Measurements from ENCODE around the gene SMARCA4.
A peak's percentile ranks its signal among the peaks of the same experiment; 100 is the strongest.

Gene SMARCA4

DNA sequence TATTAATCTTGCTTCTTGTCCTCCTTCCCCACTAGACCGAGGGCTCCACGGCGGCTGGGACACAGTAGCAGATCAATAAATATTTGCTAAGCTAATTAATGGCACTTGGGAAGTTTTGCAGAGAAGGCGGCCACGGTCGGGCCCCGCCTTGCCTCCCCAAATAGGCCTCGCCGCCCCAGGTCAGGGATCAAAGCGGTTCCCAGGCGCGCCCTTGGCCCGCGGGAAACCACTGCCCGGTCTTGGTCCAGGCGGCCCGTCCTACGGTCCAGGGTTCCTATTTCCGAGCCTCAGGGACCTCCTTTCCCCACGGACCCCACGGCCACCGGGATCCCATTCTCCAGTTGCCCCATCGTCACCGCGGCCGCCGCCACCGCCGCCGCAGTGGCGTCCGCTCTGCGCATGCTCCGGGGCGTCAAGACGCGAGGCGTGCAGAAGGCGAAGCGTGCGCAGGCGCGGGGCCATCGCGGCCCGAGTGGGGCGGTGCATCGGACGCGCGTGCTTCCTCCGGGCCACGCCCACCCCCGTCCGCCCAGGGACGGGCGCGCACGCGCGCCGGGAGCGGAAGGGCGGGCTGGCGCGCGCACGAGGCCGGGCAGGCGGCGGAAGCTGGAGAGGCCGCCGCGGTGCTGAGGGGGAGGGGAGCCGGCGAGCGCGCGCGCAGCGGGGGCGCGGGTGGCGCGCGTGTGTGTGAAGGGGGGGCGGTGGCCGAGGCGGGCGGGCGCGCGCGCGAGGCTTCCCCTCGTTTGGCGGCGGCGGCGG lies at the start of gene SMARCA4:
Gene SMARCA4 (plus strand): TSS at position 717 of the 759 bp plus-strand sequence. CDS start 23,122 bp downstream, outside the sequence.
- Mint-ChIP-seq H3K9me3 (no peaks in the 10 kb centered on the region), H3K27me3 (no peaks in the 10 kb centered on the region), H3K4me1 (peaks cover 48% of the 10 kb centered on the region), H3K27ac (peak within 1 kb of the TSS; percentile 96 to 99), H3K4me3 (peak within 1 kb of the TSS; percentile 91 to 96)
- ATAC-seq (peak; percentile 76), DNase-seq (peak; percentile 98 to 99)

DNA sequence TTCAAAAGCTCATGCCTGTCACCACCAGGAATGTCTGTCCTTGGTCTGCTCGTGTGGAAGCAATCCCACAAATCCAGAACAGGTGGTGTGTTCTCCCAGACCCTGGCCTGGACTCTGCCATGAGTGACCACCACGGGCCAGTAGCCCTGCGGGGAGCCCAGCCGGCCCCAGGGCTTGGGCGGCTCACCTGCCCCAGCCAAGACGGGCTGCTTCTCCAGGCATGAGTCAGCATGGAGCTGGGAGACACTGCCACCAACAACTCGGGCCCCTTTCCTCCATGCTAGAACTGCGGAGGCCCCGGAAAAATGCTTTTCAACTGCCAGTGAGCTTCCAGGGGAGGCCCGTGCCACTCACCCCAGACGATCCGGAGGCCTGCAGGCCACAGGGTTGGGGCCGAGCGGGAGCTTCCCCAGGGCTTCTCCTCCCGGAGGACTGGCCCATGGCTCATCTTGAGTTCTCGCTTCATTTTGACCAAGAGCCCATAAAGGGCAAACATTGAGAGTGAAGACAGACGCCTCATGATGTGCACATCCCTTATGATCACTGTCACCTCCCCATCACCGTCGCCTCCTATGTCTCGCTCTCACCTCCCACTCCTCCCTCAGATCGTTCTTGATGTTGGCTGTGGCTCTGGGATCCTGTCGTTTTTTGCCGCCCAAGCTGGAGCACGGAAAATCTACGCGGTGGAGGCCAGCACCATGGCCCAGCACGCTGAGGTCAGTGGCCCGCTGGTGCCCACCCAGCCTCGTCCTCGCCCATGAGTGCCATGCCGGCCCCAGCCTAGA lies 49.1 kb upstream of the SMARCA4 start:
- Mint-ChIP-seq H3K27me3 (no peaks in the 10 kb centered on the region), H3K4me1 (no peaks in the 10 kb centered on the region), H3K9me3 (no peaks in the 10 kb centered on the region), H3K27ac (no peak overlapping the region), H3K4me3 (no peak overlapping the region)
- ATAC-seq (no peak), DNase-seq (no peak)

- DNase-seq (no peak), ATAC-seq (no peak)
- no peaks in the 10 kb centered on the region for H3K27me3 Mint-ChIP-seq
- no peaks in the 10 kb centered on the region for H3K9me3 Mint-ChIP-seq
- no peak overlapping the region for H3K27ac Mint-ChIP-seq
- H3K4me3 Mint-ChIP-seq = no peak overlapping the region
- no peaks in the 10 kb centered on the region for H3K4me1 Mint-ChIP-seq
Observed at GRCh38 chr19:10912619-10913018, 48.2 kb upstream of the SMARCA4 start.

DNA sequence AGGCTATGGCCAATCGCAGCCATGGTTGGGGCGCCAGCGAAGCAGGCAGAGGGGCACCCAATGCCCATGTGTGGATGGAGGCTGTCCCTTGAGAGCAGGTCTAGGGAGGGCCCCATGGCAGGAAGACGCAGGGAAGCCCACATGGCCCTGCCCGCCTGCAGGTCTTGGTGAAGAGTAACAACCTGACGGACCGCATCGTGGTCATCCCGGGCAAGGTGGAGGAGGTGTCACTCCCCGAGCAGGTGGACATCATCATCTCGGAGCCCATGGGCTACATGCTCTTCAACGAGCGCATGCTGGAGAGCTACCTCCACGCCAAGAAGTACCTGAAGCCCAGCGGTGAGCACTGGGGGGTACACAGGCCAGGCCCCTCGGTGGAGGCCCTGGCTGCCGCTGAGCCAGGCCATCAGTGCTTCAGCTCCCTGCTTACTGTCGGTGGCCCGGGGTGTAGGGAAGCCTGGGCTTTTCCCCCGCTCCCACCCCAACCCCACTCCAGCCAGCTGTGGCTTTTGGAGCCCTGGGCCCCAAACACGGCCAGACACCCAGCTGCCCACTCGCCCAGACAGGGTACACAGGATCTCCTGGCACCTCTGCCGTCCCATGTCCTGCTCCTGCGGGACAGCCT lies 47.0 kb upstream of the SMARCA4 start:
- ATAC-seq (no peak), DNase-seq (no peak)
- no peaks in the 10 kb centered on the region for H3K4me1 Mint-ChIP-seq
- H3K9me3 Mint-ChIP-seq = no peaks in the 10 kb centered on the region
- no peak overlapping the region for H3K27ac Mint-ChIP-seq
- H3K4me3 Mint-ChIP-seq = no peak overlapping the region
- no peaks in the 10 kb centered on the region for H3K27me3 Mint-ChIP-seq

- Mint-ChIP-seq H3K4me1 (no peaks in the 10 kb centered on the region), H3K4me3 (no peak overlapping the region), H3K9me3 (no peaks in the 10 kb centered on the region), H3K27me3 (no peaks in the 10 kb centered on the region), H3K27ac (peak overlapping the region in 1 of 2 donors; percentile 54)
- DNase-seq (no peak), ATAC-seq (peak; percentile 18)
Observed at GRCh38 chr19:10915130-10916091, 45.4 kb upstream of the SMARCA4 start.

DNA sequence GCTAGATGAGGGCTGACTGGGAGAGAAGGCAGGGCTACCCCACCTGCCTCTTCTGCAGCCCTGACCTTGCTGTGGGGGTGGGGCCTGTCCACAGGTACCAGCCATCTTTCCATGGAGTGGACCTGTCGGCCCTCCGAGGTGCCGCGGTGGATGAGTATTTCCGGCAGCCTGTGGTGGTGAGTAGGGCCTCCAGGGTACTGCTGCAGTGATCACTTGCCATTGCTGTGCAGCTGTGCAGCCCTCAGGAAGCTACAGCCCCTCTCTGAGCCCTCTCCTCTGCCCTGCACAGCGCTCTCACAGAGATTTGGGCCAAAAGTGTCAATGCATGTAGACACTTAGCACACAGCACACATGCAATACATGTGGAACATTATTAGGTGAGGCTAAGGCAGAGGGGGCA lies 44.2 kb upstream of the SMARCA4 start:
- Mint-ChIP-seq H3K27me3 (no peaks in the 10 kb centered on the region), H3K27ac (no peak overlapping the region), H3K4me3 (no peak overlapping the region), H3K4me1 (no peaks in the 10 kb centered on the region), H3K9me3 (no peaks in the 10 kb centered on the region)
- DNase-seq (no peak), ATAC-seq (no peak)

- no peak overlapping the region for H3K4me3 Mint-ChIP-seq
- DNase-seq (no peak), ATAC-seq (no peak)
- H3K27ac Mint-ChIP-seq = peak overlapping the region in 1 of 2 donors; percentile 87
- H3K27me3 Mint-ChIP-seq = no peaks in the 10 kb centered on the region
- no peaks in the 10 kb centered on the region for H3K9me3 Mint-ChIP-seq
- H3K4me1 Mint-ChIP-seq = no peaks in the 10 kb centered on the region
Observed at GRCh38 chr19:10918359-10918758, 42.5 kb upstream of the SMARCA4 start.

DNA sequence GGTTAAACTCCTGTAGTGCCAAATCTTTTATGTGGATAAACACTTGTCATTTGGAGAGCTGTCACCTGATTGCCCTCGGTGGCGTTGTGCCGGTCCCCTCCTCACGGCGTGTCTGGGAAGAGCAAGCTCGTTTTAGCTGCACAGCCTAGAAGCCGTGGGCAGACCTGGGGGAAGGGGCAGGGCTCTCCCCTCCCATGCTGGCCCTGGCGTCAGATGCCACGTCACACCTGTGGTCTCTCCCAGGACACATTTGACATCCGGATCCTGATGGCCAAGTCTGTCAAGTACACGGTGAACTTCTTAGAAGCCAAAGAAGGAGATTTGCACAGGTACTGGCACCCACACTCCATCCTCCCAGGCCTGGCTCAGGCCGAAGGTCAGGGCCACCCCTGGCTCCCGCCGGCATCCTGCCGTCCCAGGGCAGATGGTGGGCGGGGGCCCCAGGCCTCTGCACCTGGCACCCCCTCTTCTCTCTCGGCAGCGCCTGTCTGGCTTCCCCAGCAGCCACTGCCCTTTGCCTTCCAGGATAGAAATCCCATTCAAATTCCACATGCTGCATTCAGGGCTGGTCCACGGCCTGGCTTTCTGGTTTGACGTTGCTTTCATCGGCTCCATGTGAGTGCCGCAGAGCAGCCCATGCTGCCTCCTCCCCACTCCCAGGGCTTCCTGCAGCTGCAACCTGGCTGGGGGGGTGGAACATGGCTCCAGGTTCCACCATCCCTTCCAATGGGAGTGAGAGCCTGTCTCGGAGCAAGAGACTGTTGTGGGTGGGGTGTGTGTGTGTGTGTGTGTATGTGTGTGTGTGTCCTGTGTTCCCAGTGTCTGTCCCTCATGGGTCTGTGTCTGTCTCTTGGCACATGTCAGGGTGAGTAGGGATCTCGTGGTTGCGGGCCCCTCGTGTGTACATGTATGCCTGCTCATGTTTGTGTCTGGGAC lies 41.2 kb upstream of the SMARCA4 start:
- Mint-ChIP-seq H3K27me3 (no peaks in the 10 kb centered on the region), H3K9me3 (no peaks in the 10 kb centered on the region), H3K27ac (peak overlapping the region; percentile 27 to 40), H3K4me1 (peaks cover 5% of the 10 kb centered on the region), H3K4me3 (no peak overlapping the region)
- DNase-seq (no peak), ATAC-seq (no peak)

DNA sequence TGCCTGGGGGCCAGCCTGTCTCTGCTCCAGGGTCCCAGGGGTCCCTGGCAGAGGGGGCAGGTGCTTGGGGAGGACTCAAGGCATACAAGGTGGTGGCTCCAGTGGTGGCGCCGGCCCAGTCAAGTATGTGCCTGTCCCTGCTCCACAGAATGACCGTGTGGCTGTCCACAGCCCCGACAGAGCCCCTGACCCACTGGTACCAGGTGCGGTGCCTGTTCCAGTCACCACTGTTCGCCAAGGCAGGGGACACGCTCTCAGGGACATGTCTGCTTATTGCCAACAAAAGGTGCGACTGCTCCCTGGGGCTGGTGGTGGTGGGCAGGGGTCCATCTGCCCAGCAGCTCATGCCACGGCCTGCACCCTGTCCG lies 40.6 kb upstream of the SMARCA4 start:
- peak overlapping the region in 1 of 2 donors; percentile 27 for H3K27ac Mint-ChIP-seq
- no peaks in the 10 kb centered on the region for H3K27me3 Mint-ChIP-seq
- peaks cover 5% of the 10 kb centered on the region for H3K4me1 Mint-ChIP-seq

DNA sequence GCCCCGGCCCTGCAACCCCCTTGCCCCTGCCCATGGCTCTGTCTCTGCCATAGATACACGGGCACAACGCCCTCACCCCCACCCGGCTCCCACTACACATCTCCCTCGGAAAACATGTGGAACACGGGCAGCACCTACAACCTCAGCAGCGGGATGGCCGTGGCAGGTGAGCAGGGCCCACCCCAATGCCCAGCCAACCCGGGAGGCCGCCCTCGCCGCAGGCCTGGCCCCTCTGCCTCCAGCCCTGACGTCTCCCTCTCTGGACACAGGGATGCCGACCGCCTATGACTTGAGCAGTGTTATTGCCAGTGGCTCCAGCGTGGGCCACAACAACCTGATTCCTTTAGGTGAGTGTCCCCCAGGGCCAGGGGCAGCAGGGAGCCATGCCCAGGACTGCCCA lies 40.0 kb upstream of the SMARCA4 start:
- DNase-seq = no peak
- ATAC-seq = no peak
- peaks cover 5% of the 10 kb centered on the region for H3K4me1 Mint-ChIP-seq
- H3K4me3 Mint-ChIP-seq = no peak overlapping the region
- H3K9me3 Mint-ChIP-seq = no peaks in the 10 kb centered on the region
- H3K27ac Mint-ChIP-seq = no peak overlapping the region
- no peaks in the 10 kb centered on the region for H3K27me3 Mint-ChIP-seq

More for the DNA sequence above, 40.6 kb upstream of the SMARCA4 start:
- DNase-seq (no peak), ATAC-seq (no peak)
- no peak overlapping the region for H3K4me3 Mint-ChIP-seq
- H3K9me3 Mint-ChIP-seq = no peaks in the 10 kb centered on the region

- H3K4me3 Mint-ChIP-seq = no peak overlapping the region
- DNase-seq (no peak), ATAC-seq (peak; percentile 6)
- no peaks in the 10 kb centered on the region for H3K9me3 Mint-ChIP-seq
- peaks cover 5% of the 10 kb centered on the region for H3K4me1 Mint-ChIP-seq
- H3K27me3 Mint-ChIP-seq = no peaks in the 10 kb centered on the region
- H3K27ac Mint-ChIP-seq = peak overlapping the region in 1 of 2 donors; percentile 88
Observed at GRCh38 chr19:10921199-10921909, 39.5 kb upstream of the SMARCA4 start.

DNA sequence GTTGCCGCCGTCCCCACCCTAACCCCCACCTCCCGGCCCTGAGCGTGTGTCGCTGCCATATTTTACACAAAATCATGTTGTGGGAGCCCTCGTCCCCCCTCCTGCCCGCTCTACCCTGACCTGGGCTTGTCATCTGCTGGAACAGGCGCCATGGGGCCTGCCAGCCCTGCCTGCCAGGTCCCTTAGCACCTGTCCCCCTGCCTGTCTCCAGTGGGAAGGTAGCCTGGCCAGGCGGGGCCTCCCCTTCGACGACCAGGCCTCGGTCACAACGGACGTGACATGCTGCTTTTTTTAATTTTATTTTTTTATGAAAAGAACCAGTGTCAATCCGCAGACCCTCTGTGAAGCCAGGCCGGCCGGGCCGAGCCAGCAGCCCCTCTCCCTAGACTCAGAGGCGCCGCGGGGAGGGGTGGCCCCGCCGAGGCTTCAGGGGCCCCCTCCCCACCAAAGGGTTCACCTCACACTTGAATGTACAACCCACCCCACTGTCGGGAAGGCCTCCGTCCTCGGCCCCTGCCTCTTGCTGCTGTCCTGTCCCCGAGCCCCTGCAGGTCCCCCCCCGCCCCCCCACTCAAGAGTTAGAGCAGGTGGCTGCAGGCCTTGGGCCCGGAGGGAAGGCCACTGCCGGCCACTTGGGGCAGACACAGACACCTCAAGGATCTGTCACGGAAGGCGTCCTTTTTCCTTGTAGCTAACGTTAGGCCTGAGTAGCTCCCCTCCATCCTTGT lies 38.8 kb upstream of the SMARCA4 start:
- DNase-seq (no peak), ATAC-seq (no peak)
- Mint-ChIP-seq H3K9me3 (no peaks in the 10 kb centered on the region), H3K27ac (peak overlapping the region; percentile 40 to 88), H3K4me1 (peaks cover 7% of the 10 kb centered on the region), H3K27me3 (no peaks in the 10 kb centered on the region), H3K4me3 (no peak overlapping the region)

DNA sequence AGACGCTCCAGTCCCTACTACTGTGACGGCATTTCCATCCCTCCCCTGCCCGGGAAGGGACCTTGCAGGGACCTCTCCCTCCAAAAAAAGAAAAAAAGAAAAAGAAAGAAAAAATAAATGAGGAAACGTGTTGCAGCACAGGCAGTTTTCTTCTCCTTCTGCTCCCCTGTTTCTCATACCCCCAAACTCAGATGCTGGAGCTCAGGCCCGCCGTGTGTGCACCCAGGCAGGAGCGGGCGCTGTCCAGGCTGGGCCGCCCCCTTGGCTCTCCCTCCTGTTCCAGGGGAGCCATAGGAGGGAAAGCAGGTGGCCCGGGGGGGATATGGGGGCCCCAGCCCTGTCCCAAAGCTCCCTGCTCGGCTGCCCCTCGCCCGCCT lies 38.2 kb upstream of the SMARCA4 start:
- Mint-ChIP-seq H3K4me3 (no peak overlapping the region), H3K9me3 (no peaks in the 10 kb centered on the region), H3K27ac (peak overlapping the region; percentile 40 to 48)

More for the DNA sequence above, 38.2 kb upstream of the SMARCA4 start:
- ATAC-seq (no peak), DNase-seq (no peak)
- H3K27me3 Mint-ChIP-seq = no peaks in the 10 kb centered on the region
- peaks cover 12% of the 10 kb centered on the region for H3K4me1 Mint-ChIP-seq
